Measurements from ENCODE around the gene C22orf23.

GRCh38 chr22:37991731-37992442 is 38.5 kb upstream of the C22orf23 start:
- TF ChIP-seq, protein P1, sequence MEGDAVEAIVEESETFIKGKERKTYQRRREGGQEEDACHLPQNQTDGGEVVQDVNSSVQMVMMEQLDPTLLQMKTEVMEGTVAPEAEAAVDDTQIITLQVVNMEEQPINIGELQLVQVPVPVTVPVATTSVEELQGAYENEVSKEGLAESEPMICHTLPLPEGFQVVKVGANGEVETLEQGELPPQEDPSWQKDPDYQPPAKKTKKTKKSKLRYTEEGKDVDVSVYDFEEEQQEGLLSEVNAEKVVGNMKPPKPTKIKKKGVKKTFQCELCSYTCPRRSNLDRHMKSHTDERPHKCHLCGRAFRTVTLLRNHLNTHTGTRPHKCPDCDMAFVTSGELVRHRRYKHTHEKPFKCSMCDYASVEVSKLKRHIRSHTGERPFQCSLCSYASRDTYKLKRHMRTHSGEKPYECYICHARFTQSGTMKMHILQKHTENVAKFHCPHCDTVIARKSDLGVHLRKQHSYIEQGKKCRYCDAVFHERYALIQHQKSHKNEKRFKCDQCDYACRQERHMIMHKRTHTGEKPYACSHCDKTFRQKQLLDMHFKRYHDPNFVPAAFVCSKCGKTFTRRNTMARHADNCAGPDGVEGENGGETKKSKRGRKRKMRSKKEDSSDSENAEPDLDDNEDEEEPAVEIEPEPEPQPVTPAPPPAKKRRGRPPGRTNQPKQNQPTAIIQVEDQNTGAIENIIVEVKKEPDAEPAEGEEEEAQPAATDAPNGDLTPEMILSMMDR (IDR thresholded peaks at IDR 0.05) = no peak
- no peak for TF ChIP-seq POLR2A (IDR thresholded peaks at IDR 0.05)
